Upper lobe of left lung (tissue), 4 donors: Measurements from ENCODE around the gene SHROOM2.

Source experiments
- EP300 ChIP-seq, 4 donors: sonication (generic); formaldehyde crosslinking; IDR thresholded peaks; one replicate each; pipeline ENCODE4 v1.5.1; 2017; ENCODE audit warnings: antibody characterized with exemption in 4 of 4, control low read depth in 2 of 4
- POLR2A ChIP-seq, 4 donors: fragments of 450-650 bp; IDR thresholded peaks; one replicate each; pipeline ENCODE4 v1.5.1; 2016 to 2017; ENCODE audit warnings: antibody characterized with exemption in 4 of 4, mild to moderate bottlenecking in 2 of 4
- POLR2AphosphoS5 ChIP-seq, 2 donors: sonication (generic); formaldehyde crosslinking; IDR thresholded peaks; one replicate each; pipeline ENCODE4 v1.5.1; 2017; ENCODE audit warnings: antibody characterized with exemption in 2 of 2
- TF ChIP-seq, protein P1 (sequence below), 6 experiments: fragments of 450-650 bp in 4 of 6; fragments of 200-600 bp in 2 of 6; sonication (generic) in 2 of 6; IDR thresholded peaks; one replicate each; pipeline ENCODE4 v1.5.1; 2016 to 2019; ENCODE audit warnings: antibody characterized with exemption in 6 of 6

DNA sequence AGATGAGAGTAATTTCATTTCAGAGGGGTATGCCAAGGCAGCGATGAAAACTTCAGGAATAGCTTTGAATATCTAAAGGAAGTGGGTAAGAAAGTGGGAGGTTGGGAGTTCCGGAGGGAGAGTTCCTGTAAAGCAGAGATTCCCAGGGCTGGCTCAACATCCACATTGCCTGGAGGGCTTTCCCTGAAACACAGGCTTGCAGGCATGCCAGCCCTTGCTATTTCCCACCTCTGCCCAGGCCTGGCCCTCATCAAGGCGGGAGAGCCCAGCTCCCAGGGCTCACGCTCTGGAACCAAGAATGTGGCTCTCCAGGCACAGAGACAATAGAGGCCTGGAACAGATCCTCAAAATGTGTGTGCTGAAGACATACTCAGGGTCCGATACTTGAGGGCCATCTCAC is 137.1 kb downstream of the SHROOM2 start:
- TF ChIP-seq, protein P1, sequence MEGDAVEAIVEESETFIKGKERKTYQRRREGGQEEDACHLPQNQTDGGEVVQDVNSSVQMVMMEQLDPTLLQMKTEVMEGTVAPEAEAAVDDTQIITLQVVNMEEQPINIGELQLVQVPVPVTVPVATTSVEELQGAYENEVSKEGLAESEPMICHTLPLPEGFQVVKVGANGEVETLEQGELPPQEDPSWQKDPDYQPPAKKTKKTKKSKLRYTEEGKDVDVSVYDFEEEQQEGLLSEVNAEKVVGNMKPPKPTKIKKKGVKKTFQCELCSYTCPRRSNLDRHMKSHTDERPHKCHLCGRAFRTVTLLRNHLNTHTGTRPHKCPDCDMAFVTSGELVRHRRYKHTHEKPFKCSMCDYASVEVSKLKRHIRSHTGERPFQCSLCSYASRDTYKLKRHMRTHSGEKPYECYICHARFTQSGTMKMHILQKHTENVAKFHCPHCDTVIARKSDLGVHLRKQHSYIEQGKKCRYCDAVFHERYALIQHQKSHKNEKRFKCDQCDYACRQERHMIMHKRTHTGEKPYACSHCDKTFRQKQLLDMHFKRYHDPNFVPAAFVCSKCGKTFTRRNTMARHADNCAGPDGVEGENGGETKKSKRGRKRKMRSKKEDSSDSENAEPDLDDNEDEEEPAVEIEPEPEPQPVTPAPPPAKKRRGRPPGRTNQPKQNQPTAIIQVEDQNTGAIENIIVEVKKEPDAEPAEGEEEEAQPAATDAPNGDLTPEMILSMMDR (IDR thresholded peaks at IDR 0.05): no peak
- TF ChIP-seq POLR2AphosphoS5 (IDR thresholded peaks at IDR 0.05) (no peak), POLR2A (IDR thresholded peaks at IDR 0.05) (no peak), EP300 (IDR thresholded peaks at IDR 0.05) (no peak)
